ENCODE results near the gene PPP3R1.
"Not testable (repeated sequence)": the region's sequence is repeated elsewhere in the genome, so short reads cannot be mapped to it uniquely, and the experiment has no call there.

Gene PPP3R1

DNA sequence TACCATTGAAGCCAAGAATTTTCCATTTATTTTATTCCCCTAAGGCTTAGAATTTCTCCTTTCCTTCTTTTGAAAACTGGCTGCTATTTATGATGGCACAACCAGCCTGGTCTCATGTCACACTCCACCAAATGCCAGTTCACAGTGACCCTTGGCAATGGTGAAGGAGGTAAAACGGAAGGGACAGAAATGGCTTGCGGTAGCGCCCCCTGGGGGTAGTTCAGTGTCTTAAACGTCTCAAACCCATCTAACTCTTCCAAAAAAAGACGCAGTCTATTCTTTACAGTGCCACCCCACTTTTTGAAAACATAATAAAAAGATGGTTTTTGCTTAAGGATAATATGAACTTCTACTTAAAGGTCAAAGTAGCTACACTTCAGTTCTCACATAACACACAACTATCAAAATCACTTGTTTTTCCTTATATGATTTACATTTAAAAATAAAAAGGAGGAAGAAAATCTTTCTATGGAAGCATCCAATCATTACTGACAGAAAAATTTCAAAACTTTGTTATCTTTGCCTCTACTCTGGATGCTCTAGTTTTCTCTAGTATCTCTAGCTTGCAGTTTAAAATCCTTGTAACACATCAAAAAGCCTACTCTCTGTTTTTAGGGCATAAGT, 66.7 kb downstream of the PPP3R1 start:
- peak; percentile 43 for DNase-seq

DNA sequence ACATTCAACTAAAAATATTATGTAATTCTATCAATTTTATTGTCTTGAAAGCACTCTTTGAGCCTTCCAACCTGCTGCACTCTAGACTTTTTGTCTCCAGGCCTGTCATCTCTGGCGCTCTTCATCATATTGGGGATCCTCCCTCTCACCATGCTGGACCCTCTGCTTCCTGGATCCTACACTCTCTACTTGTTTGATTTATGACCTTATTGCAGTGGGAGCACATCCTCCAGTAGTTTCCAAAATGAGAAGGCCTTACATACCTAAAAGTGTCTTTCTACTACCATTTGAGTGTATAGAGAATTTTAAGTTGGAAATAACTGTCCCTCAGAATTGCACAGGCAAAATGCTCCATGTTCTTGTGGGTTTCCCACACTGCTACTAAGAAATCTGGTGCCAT, 69.4 kb downstream of the PPP3R1 start:
- no peak for DNase-seq

DNA sequence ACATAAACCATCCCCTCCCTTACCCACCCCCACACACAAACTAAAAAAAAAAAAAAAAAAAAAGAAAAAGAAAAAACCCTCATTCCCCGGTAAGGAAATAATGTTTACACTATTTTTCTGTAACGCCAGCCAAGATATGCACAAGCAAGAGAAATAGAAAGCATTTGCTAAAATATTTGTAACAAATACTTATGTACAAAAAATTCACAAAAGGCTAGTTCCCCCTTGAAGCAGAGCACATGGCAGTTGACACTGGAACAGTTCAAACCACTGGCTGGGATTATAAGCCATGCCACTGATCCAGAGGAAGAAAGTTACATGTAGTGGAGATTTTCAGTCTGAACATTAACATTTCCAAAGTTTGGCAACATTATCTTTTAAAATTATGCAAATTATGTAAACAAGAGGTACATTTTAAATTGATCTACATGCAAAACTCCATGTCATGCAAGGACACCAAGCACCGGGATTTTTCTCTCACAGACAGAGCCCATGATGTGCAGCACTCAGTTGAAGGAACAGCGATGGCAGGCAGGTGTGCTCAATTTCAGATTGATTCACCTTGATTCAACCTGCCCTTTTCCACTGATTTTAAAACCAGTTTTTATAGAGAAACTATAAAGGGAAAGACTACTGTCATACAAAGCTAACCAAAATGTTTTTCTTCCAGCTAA, 73.2 kb downstream of the PPP3R1 start:
- no peak for DNase-seq

DNA sequence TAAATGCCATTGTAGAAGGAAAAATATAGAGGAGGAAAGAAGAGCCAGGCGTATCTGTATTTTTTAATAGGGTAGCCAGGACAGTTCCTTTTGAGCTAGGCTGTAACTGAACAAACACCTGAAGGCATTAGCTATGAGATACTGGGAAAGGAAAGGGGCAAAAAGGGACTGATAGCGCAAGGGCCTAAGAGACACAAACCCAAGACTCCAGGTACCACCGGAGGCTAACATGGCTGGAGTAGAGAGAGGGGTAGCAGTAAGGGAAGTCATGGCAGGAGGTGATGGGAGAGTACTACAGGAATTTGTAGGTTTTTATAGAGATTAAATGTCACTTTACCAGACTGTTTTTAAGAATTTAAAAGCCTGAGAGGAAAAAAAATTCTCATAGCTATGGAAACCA, 73.9 kb downstream of the PPP3R1 start:
- no peak for DNase-seq

DNA sequence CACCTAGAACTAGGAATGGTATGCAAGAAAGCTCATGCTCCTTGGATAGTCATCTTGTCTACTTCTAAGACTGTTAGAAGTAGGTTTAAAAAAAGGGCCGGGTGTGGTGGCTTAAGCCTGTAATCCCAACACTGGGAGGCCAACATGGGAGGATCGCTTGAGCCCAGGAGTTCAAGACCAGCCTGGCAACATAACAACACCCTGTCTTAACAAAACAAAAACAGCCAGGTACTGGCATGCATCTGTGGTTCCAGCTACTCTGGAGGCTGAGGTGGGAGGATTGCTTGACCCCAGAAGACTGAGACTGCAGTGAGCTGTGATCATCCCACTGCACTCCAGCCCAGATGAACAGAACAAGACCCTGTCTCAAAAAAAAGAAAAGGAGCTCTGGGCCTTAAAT, 74.8 kb downstream of the PPP3R1 start:
- no peak for DNase-seq

DNA sequence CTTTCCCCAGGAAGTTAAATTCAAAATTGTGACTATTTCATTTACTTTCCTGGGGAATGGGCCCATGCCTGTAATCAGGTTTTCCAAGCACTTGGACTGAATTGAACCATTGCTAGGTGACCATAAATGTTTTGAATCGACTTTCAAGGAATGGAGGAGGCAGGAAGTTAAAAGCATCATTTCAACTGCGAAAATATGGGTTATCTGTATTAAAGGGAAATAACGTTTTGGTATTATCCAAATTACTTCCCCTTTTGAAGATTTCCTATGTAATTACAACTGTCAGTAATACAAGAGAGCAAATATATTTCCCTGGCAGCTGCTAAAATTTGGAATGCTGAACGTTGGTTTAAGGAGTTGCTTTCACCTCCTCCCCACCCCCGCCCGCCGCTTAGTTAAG, 75.7 kb downstream of the PPP3R1 start:
- DNase-seq: no peak

DNA sequence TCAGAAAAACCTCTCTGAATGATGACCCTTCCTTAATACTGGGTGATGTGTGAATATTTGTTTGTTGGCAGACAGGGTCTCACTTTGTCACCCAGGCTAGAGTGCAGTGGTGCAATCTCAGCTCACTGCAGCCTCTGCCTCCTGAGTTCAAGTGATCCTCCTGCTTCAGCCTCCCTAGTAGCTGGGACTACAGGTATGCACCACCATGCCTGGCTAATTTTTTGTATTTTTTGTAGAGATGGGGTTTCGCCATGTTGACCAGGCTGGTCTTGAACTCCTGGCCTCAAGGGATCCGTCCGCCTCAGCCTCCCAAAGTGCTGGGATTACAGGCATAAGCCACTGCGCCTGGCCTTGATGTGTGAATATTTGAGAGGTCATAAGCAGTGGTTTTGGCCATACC, 77.1 kb downstream of the PPP3R1 start:
- not testable (repeated sequence) for DNase-seq

DNA sequence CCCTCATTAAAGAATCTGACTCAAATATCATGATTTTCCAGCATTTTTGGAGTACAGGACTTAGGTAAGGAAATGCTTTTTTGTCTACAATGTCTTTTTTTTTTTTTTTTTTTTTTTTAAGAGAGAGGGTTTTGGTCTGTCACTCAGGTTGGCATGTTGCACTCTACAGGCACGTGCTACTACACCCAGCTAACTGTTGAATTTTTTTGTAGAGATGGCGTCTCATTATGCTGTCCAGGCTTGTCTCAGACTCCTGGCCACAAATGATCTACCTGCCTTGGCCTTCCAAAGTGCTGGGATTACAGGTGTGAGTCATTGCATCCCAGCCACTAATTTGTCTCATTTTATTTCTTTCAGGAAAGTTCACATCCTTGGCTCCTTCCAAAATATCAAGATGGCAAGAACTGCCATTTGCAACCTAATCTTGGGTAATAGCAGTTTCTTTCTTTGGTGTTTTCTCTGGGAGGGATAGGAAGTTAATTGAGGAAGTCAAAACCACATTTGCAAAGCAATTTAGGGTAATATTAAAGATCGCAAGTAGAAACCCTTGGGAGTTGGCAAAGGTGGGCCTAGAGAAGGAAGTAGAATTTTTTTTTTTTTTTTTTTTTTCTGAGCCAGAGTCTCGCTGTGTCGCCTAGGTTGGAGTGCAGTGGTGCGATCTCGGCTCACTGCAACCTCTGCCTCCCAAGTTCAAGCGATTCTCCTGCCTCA, 79.2 kb downstream of the PPP3R1 start:
- no peak for DNase-seq

DNA sequence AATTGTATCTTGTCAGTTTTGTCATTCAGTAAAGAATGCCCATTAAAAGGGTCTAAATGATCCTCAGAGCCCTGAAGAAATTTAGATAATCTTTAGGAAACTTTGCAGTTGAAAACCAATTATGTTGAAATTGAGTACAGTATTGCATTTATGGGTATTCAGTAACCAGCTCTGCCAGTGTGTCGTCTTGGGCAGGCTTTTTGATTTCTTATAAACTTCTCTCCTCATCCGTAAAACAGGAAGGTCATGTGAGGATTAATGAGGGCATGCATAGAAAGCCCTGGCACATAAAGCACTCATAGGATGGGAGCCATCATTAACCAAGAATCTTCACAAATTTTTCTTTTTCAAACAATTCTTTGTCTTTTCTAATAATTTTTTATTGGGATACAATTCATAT, 79.8 kb downstream of the PPP3R1 start:
- DNase-seq: no peak

DNA sequence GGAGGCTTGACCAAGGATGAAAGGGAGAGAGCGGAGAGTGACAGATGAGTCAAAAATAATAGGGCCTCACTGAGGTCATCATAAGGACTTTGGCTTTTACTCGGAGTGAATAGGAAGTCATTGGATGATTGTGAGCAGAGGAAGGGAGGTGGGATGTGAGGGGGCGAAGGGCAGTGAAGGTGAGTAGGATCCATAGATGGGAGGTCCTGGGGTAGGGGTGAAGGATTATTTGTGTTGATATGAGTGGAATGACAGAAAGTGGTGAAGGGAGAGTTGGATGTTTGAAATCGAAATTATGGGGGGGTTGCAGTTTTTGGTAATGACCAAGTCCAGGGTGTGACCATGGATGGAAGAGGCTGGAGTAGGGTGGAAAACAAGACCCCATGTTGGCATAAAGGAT, 80.6 kb downstream of the PPP3R1 start:
- DNase-seq: no peak

DNA sequence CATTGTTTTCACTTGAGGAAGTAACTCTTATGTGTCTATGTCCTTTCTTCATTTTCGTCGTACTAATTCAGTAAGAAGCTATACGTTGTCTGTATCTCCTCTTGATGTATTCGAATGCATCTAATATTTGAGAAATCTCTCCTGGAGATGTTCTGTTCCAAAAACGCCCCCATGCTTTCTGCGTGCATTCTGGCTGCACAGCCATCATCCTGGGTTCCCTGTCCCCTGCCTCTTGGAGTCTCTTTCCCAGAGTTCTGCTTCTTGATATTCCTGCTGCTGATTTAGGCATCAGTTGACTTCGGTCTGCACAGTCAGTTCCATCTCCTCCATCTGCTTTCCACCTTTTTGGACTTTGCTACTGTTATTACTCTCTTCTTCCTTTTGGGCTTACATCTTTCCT, 81.2 kb downstream of the PPP3R1 start:
- DNase-seq: no peak

DNA sequence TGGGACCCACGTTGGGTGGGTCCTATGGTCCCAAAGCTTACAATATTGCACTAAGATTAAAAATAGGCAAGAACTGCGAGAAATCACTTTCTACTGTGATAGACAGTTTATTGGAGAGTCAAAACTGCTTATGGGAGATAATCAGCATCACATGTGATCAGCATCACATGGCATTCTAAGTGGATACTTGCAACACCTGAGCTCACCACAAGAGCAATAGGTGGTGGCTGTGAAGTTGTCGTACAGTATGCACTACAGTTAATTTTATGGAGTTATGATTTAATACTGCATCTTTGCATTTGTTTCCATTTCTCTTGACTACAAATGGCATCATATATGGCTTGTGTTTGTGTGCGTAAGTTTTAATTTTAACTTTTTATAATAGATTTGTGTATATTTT, 83.0 kb downstream of the PPP3R1 start:
- DNase-seq: no peak

DNA sequence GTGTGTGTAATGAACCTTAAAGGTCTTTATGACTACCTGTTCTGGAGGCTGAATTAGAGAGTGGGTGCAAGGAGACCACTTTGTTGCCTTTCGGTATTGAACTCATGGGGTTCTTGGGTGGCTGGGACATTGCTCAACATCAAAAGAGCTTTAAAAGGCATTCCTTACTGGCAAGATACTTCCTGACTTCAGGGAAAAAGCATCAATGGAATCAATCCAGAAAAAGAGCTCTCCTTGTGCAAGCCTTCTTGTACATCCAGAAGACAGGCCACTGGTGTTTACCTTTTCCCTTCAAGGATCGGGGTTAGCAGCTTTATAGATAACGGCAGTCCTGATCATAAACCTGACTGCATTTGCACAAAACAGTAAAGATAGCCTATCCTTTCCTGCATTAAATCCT, 85.1 kb downstream of the PPP3R1 start:
- DNase-seq: no peak

DNA sequence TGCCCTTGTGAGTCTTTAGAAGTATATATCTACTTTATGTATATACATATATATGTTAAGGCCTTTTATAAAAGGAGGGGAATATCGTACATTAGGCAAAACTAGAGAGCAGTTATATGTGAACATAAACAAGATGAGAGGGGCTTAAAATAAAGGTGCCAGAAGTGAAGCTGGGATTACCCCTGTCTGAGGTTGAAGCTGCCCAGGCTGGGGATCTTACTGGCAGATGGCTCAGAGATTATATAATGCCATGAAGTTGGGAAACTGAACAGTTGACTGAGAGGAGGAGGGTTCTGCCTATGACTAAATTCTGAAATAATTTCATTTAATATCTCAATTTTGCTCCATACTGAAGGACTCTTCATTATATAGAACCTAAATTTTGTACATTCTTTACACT, 88.7 kb downstream of the PPP3R1 start:
- DNase-seq: no peak

DNA sequence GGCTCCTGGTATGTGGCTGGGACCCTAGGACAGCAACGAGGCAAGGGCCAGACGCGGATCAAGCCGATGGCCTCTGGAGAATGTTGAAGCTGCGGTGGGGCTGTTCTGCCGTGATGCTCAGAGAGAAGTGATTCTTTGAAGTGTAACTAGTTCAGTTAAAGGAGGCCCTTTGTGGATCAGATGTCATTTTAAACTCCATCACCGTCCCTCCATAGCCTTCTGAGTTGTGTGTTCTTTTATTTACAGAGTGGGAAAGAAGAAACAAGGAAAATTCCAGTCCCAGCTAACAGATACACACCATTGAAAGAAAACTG, 94.2 kb downstream of the PPP3R1 start:
- DNase-seq: no peak

DNA sequence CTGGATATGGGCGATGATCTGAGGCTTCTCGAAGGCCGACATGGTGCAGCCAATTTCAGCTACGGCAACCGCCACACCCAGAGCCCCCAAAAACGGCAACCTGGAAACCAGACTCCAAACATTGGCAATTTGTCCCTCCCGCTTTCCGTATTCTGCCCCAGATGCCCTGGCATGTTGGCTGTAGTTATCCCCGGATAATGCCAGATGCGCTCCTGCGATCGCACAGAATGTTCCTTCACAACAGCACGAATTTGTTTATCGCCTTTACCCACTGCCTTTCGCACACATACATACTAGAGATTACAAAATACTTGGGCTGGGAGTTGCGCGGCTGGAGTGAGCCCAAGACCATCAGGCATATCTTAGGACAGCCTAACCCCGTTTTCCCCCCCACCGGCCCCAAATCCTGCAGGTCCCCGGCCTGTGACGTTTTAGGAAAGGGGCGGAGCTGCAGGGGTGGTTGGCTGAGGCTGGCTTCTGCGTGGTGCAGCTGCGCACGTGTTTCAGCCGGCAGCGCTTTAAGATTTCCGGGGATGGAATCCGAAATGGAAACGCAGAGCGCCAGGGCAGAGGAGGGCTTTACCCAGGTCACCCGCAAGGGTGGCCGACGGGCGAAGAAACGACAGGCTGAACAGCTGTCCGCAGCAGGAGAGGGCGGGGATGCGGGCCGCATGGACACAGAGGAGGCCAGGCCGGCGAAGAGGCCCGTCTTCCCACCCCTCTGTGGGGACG, 94.8 kb downstream of the PPP3R1 start, which contains the start of gene PNO1:
Gene PNO1 (plus strand): TSS at position 487 of the 732 bp plus-strand sequence. CDS start 47 bp downstream, at position 534.
- peak; percentile 96 for DNase-seq

DNA sequence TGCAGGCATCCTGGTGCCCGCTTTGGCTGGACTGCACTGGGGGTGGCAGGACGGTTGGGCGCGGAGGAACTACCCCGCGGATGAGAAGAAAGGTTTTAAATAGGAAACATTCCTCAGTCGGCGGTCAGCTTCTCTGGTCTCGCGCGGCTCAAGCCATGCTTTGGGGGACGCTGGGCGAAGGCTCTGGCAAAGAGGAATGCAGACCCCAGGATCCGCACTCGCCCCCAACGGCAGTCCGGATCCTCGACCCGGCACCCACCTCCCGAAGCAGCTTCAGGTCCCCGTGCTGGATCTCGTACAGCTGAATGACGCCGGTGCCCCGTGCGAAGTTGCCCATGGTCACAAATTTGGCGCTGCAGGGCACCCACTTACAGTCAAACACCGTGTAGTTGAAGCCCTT, 95.3 kb downstream of the PPP3R1 start:
- DNase-seq: no peak

DNA sequence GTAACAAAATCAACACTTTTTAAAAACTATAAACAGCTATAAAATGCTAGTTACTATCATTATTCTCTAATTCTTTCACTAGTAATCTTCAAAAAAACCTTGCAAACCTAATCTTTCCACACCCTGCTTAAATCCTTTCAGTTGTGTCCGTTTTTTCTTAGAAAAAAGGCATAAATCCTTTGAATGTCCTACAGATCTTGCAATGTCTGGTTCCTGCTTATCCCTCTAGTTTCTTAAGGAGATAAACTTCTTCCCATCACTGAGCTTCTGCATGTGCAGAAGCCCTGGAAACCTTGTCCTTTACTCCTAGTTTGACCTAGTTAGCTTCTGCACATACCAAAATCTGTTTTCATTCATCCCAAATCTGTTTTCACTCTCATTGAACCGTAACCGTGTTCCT, 95.9 kb downstream of the PPP3R1 start:
- DNase-seq: no peak

DNA sequence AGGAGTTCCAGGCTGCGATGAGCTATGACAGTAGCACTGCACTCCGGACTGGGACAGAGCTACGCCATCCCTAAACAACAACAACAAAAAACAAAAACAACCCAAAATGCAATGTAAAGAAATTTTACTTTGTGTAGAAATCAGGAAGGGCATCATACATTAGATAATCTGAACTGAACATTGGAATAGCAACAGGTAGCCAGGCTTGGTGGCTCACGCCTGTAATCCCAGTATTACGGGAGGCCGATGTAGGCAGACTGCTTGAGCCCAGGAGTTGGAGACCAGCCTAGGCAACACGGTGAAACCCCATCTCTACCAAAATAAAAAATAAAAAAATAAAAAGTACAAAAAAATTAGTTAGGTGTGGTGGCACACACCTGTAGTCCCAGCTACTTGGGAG, 96.7 kb downstream of the PPP3R1 start:
- DNase-seq: no peak

DNA sequence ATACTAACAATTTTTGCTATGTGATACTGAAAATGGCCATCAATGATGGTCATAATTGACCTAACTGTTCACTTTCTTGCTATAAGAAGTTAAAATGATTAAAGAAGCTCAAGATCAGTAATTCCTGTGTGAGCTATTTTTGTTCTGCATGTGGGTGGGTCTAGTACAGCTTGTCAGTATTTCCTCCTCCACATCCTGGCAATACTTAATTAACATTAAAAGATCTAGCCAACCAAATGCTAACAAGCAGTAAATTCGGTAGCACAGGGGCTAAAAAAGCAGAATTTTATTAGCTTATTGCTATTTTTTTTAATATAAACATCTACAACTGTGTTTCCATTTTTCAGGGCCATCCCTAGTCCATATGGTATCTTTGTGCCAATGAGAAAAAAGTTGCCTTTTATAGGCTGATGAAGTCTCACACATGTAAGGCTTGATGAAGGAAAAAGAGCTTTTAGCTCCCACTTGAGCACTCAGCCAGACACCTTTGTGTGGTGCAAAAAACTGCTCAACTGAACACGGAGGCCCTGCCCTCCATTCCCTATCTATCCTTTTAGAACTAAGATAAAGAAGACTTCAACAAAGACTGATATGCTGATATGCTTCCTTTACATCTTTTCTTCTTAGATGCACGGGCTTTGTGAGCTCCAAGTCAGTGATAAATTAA, 99.5 kb downstream of the PPP3R1 start:
- peak; percentile 6 for DNase-seq

DNA sequence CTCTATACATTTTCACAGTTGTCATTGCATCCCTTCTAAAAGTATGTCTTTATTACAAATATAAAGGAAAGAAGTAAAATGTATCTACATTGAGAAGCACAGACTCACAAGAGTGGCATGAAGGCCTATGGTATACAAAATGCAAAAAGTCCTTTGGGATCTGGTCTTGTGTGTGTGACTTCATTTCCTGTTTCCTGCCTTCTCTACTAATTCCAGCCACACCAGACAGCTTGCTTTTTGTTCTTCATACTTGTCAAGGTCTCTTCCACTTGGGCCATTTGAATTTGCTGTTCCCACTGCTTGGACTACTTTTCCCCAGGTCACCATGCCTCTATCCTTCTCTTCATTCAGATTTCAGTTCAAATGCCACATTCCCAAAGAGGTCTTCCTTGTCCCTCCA, 101.3 kb downstream of the PPP3R1 start:
- no peak for DNase-seq

DNA sequence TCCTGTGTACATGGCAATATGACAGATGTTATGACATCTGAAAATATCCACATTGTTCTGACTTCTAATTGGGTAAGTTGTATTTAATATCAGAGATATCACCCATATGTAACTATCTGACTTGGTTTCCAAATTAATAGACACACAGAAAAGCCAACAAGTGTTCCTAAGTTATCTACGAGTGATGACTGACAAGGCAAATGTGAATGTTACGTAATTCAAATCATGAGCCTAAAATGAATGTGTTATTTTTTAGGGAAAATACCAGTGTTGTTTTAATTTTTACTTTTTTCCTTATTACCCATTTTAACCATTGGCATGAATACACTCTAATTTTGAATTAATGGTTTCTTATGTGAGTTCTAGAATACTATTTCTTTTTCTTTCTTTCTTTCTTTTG, 110.5 kb downstream of the PPP3R1 start:
- DNase-seq: no peak

Measured in CD4-positive, alpha-beta T cell treated with Interleukin-4 for 4 hours (primary cell).